ENCODE data around the gene ELP4. TPM values are rescaled to one million over a fixed set of nuclear protein-coding genes. Genes with fewer than 3 reads are reported as not detected.
"Not testable (repeated sequence)": the region's sequence is repeated elsewhere in the genome, so short reads cannot be mapped to it uniquely, and the experiment has no call there.

The ELP4 gene
- total and polyA plus RNA-seq, 7 donors: 4.2 to 12.9 (median 8.2) TPM

GRCh38 chr11:31692466-31692865 lies 182.9 kb downstream of the ELP4 start:
- H3K36me3 ChIP-seq (ENCODE audit: insufficient read depth in 1 of 2, low read depth in 1 of 2): no peaks in the 10 kb centered on the region
- intact Hi-C loops (cut with DNase I): loop anchor here in 1 of 2 donors (5.0 kb wide), 1 partner anchor 70 kb away; no protein-coding TSS in a partner anchor
- no peak for ATAC-seq
- no peaks in the 10 kb centered on the region for H3K27me3 ChIP-seq (ENCODE audit: insufficient read depth in 3 of 3, low read length in 2 of 3)
- H3K27ac ChIP-seq: no peak overlapping the region
- WGBS, 3 donors: 87 to 94% (median 89%) methylated on average over 2 of the region's 2 CpGs
- no peaks in the 10 kb centered on the region for H3K9me3 ChIP-seq
- DNase-seq: no peak
- H3K4me1 ChIP-seq: no peaks in the 10 kb centered on the region
- no peak overlapping the region for H3K4me3 ChIP-seq
- no peak for TF ChIP-seq CTCF (IDR thresholded peaks at IDR 0.05)

GRCh38 chr11:31697049-31697448 lies 187.5 kb downstream of the ELP4 start:
- ATAC-seq; H3K27me3 ChIP-seq (ENCODE audit: insufficient read depth in 3 of 3, low read length in 2 of 3); H3K4me3 ChIP-seq; DNase-seq; H3K9me3 ChIP-seq; H3K4me1 ChIP-seq; intact Hi-C loops (cut with DNase I); H3K27ac ChIP-seq; H3K36me3 ChIP-seq (ENCODE audit: insufficient read depth in 1 of 2, low read depth in 1 of 2): not testable (repeated sequence)
- 60 to 87% (median 67%) methylated on average over 1 of the region's 1 CpG for WGBS, 3 donors

GRCh38 chr11:31699066-31699465 lies 189.5 kb downstream of the ELP4 start:
- DNase-seq (no peak), ATAC-seq (no peak)
- Histone ChIP-seq H3K36me3 (ENCODE audit: insufficient read depth in 1 of 2, low read depth in 1 of 2) (no peaks in the 10 kb centered on the region), H3K4me3 (no peak overlapping the region), H3K27ac (no peak overlapping the region), H3K4me1 (no peaks in the 10 kb centered on the region), H3K9me3 (no peaks in the 10 kb centered on the region), H3K27me3 (ENCODE audit: insufficient read depth in 3 of 3, low read length in 2 of 3) (no peaks in the 10 kb centered on the region)
- no peak for TF ChIP-seq CTCF (IDR thresholded peaks at IDR 0.05)
- intact Hi-C loops (cut with DNase I): no loop called here
- WGBS, 3 donors: 96 to 100% (median 98%) methylated on average over 1 of the region's 1 CpG

- no peaks in the 10 kb centered on the region for H3K27me3 ChIP-seq (ENCODE audit: insufficient read depth in 3 of 3, low read length in 2 of 3)
- no peak for TF ChIP-seq CTCF (IDR thresholded peaks at IDR 0.05)
- no peak for DNase-seq
- no peaks in the 10 kb centered on the region for H3K4me1 ChIP-seq
- WGBS, 3 donors: 55 to 75% (median 64%) methylated on average over 1 of the region's 1 CpG
- no peaks in the 10 kb centered on the region for H3K36me3 ChIP-seq (ENCODE audit: insufficient read depth in 1 of 2, low read depth in 1 of 2)
- H3K9me3 ChIP-seq: no peaks in the 10 kb centered on the region
- ATAC-seq: no peak
- no peak overlapping the region for H3K4me3 ChIP-seq
- intact Hi-C loops (cut with DNase I): no loop called here
- no peak overlapping the region for H3K27ac ChIP-seq
These were observed 193.4 kb downstream of the ELP4 start for GRCh38 chr11:31702966-31703365.

- Histone ChIP-seq H3K27ac (no peak overlapping the region), H3K9me3 (no peaks in the 10 kb centered on the region), H3K27me3 (ENCODE audit: insufficient read depth in 3 of 3, low read length in 2 of 3) (no peaks in the 10 kb centered on the region), H3K36me3 (ENCODE audit: insufficient read depth in 1 of 2, low read depth in 1 of 2) (no peaks in the 10 kb centered on the region), H3K4me3 (no peak overlapping the region), H3K4me1 (no peaks in the 10 kb centered on the region)
- WGBS, 3 donors: 96 to 100% (median 98%) methylated on average over 1 of the region's 1 CpG
- intact Hi-C loops (cut with DNase I): no loop called here
- DNase-seq (no peak), ATAC-seq (no peak)
- TF ChIP-seq CTCF (IDR thresholded peaks at IDR 0.05): no peak
These were observed 196.8 kb downstream of the ELP4 start for GRCh38 chr11:31706357-31706756.

Measured in psoas muscle (tissue), 8 donors.